ENCODE results near the gene ETNK2. TPM values are rescaled to one million over a fixed set of nuclear protein-coding genes. Genes with fewer than 3 reads are reported as not detected.
"Not testable (repeated sequence)": the region's sequence is repeated elsewhere in the genome, so short reads cannot be mapped to it uniquely, and the experiment has no call there.

ETNK2 gene
- total and polyA plus RNA-seq, 7 donors: 0.62 to 1.7 (median 1.2) TPM

DNA sequence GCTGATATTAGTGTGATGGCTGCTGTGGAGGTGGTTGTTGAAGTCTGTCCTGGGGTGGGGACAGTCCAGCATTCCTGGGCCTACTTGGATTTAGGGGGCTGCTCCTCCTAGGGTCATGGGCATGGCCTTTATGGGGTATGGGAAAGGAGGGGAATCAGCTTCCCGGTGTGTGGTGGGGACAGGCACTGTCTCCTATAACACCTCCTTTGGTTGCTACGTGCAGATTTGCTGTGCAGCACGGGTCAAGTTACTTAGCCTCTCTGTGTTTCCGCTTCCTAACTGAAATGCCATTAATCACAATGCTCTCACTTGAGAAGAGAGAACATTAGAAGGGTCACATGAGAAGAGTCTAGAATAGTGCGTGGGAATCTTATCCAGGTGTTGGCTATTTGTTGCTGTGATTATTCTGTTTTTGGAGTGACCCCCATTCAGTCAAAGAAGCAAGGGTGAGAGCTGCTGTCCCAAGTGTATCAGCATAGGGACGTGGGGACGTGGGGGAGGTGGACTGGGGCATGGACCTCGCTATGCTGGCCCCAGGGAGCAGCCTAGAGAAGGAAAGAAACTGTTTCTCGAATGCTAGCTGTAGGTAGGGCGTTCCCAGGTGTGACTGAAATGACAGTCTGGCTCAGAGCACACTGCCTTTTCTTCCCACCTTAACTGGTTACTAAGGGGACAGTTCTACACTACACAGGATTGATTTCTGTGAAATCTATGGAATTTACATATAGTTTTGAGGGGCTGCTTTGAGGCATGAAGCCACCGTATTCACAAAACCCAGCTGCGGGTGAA is 59.0 kb downstream of the ETNK2 start:
- WGBS, 3 donors: 69 to 78% (median 73%) methylated on average over 12 of the region's 12 CpGs
- intact Hi-C loops (cut with DNase I): no loop called here
- TF ChIP-seq, protein P1, sequence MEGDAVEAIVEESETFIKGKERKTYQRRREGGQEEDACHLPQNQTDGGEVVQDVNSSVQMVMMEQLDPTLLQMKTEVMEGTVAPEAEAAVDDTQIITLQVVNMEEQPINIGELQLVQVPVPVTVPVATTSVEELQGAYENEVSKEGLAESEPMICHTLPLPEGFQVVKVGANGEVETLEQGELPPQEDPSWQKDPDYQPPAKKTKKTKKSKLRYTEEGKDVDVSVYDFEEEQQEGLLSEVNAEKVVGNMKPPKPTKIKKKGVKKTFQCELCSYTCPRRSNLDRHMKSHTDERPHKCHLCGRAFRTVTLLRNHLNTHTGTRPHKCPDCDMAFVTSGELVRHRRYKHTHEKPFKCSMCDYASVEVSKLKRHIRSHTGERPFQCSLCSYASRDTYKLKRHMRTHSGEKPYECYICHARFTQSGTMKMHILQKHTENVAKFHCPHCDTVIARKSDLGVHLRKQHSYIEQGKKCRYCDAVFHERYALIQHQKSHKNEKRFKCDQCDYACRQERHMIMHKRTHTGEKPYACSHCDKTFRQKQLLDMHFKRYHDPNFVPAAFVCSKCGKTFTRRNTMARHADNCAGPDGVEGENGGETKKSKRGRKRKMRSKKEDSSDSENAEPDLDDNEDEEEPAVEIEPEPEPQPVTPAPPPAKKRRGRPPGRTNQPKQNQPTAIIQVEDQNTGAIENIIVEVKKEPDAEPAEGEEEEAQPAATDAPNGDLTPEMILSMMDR (IDR thresholded peaks at IDR 0.05): no peak
- Histone ChIP-seq H3K9me3 (no peaks in the 10 kb centered on the region), H3K4me1 (peaks cover 73% of the 10 kb centered on the region), H3K27ac (no peak overlapping the region), H3K27me3 (ENCODE audit: insufficient read depth in 3 of 3, low read length in 2 of 3) (no peaks in the 10 kb centered on the region), H3K36me3 (ENCODE audit: insufficient read depth in 1 of 2, low read depth in 1 of 2) (no peaks in the 10 kb centered on the region), H3K4me3 (no peak overlapping the region)
- no peak for DNase-seq
- ATAC-seq: no peak

DNA sequence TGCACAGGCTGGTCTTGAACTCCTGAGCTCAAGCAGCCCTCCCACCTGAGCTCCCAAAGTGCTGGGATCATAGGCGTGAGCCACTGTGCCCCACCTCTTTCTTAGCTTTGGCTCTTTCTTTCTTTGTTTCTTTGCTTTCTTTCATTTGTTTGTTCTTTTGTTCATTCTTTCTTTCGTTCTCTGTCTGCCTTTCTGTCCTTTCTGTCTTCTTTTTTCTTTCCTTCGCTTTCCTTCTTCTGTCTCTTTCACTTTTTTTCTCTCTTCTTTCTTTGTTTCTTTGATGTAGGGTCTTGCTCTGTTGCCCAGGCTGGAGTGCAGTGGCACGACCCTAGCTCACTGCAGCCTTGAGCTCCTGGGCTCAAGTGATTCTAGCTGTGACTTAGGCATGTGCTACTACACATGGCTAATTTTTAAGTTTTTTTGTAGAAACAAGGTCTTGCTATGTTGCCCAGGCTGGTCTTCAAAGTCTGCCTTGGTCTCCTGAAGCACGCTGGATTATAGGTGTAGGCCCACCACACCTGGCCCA is 60.0 kb downstream of the ETNK2 start:
- TF ChIP-seq, protein P1 (IDR thresholded peaks at IDR 0.05): no peak
- Histone ChIP-seq H3K4me1 (peaks cover 83% of the 10 kb centered on the region), H3K27ac (no peak overlapping the region), H3K27me3 (ENCODE audit: insufficient read depth in 3 of 3, low read length in 2 of 3) (no peaks in the 10 kb centered on the region), H3K9me3 (no peaks in the 10 kb centered on the region), H3K4me3 (no peak overlapping the region), H3K36me3 (ENCODE audit: insufficient read depth in 1 of 2, low read depth in 1 of 2) (no peaks in the 10 kb centered on the region)
- ATAC-seq (no peak), DNase-seq (no peak)
- intact Hi-C loops (cut with DNase I): no loop called here
- 92 to 96% (median 96%) methylated on average over 5 of the region's 5 CpGs for WGBS, 3 donors

DNA sequence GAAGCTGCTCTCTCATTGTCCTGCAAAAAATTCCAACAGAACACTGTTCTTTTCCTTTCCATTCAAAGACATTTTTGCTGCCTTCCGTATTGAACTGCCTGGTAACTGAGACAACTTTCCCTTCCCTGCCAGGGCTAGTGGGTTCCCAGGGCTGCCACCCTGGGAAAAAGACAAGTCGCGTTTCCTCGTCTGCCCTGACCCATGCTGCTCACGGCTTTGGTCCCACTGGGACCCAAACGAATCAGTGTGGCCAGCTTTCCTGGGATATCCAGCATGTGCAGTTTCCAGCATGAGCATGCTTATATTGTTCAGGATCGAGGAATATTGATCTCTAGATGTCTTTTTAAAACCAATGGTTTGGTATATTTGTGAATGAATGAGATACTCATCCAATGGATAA is 60.8 kb downstream of the ETNK2 start:
- no peaks in the 10 kb centered on the region for H3K36me3 ChIP-seq (ENCODE audit: insufficient read depth in 1 of 2, low read depth in 1 of 2)
- TF ChIP-seq, protein P1 (IDR thresholded peaks at IDR 0.05): no peak

DNA sequence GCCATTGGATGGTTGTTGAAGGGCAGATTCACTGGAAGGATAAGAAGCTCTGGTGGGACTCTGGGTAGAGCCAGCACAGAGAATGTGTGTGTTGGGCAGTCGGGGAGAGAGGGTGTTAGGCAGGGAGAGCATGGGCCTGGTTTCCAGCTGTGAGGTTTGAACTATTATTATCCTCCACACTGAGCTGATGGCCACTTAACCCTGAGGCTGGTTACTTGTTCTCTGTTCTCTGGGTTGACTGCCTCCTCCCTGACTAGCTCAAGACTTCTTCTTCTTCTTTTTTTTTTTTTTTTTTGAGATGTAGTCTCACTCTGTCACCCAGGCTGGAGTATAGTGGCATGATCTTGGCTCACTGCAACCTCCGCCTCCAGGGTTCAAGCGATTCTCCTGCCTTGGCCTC is 61.7 kb downstream of the ETNK2 start:
- H3K9me3 ChIP-seq; ATAC-seq; intact Hi-C loops (cut with DNase I); H3K4me3 ChIP-seq; DNase-seq; H3K27me3 ChIP-seq (ENCODE audit: insufficient read depth in 3 of 3, low read length in 2 of 3); H3K36me3 ChIP-seq (ENCODE audit: insufficient read depth in 1 of 2, low read depth in 1 of 2): not testable (repeated sequence)
- Histone ChIP-seq H3K4me1 (peaks cover 94% of the 10 kb centered on the region), H3K27ac (peak overlapping the region; percentile 81)
- WGBS, 3 donors: 77 to 89% (median 80%) methylated on average over 3 of the region's 3 CpGs

More for the DNA sequence above, 60.8 kb downstream of the ETNK2 start:
- Histone ChIP-seq H3K9me3 (no peaks in the 10 kb centered on the region), H3K4me3 (no peak overlapping the region), H3K4me1 (peaks cover 91% of the 10 kb centered on the region), H3K27ac (peak overlapping the region; percentile 81), H3K27me3 (ENCODE audit: insufficient read depth in 3 of 3, low read length in 2 of 3) (no peaks in the 10 kb centered on the region)
- WGBS, 3 donors: 64 to 73% (median 65%) methylated on average over 7 of the region's 7 CpGs
- DNase-seq (no peak), ATAC-seq (no peak)
- intact Hi-C loops (cut with DNase I): no loop called here

DNA sequence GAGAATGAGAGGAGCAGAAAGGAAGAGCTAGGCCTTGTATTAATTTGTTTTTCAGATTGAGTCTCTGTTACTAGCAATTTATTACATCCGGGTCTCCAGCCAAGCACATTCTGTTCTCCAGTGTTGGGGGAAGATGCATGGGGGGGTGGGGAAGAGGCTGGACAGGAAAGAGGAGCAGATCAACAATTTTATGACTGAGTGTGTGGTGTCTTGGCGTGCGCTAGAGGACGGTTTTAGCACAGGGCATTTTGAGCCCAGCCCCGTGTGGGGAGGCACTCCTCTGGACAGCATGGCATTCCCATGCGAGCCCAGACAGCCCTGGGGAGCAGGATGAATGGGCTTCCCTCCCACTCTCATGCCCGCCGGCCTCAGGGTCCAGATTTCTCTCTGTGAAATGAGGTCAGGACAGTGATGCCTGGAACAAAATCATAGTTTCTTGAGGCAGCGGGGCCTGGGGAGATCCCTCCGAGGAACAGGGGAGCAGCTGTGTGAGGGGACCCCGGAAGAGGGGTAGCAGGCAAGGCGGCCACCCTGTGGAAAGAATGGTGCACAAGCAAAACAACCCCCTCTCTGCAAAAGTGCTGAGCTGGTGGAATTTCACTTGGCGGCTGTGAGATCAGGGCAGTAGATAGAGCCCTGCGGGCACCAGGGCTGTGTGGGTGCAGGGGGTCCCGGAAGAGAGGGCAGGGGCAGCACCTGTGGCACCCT is 62.6 kb downstream of the ETNK2 start:
- TF ChIP-seq, protein P1 (IDR thresholded peaks at IDR 0.05): no peak
- ATAC-seq (peak; percentile 48 to 86 (median 72)), DNase-seq (peak; percentile 68 to 90)
- Histone ChIP-seq H3K4me1 (peaks cover 94% of the 10 kb centered on the region), H3K4me3 (peak overlapping the region; percentile 51), H3K27me3 (ENCODE audit: insufficient read depth in 3 of 3, low read length in 2 of 3) (no peaks in the 10 kb centered on the region), H3K27ac (peak overlapping the region; percentile 81), H3K36me3 (ENCODE audit: insufficient read depth in 1 of 2, low read depth in 1 of 2) (no peaks in the 10 kb centered on the region), H3K9me3 (no peaks in the 10 kb centered on the region)
- intact Hi-C loops (cut with DNase I): loop anchor here in 1 of 2 donors (5.0 kb wide), 1 partner anchor 38 kb away; no protein-coding TSS in a partner anchor
- WGBS, 3 donors: 13 to 28% (median 14%) methylated on average over 15 of the region's 15 CpGs
